ENCODE data around the gene TMCC3.

DNA sequence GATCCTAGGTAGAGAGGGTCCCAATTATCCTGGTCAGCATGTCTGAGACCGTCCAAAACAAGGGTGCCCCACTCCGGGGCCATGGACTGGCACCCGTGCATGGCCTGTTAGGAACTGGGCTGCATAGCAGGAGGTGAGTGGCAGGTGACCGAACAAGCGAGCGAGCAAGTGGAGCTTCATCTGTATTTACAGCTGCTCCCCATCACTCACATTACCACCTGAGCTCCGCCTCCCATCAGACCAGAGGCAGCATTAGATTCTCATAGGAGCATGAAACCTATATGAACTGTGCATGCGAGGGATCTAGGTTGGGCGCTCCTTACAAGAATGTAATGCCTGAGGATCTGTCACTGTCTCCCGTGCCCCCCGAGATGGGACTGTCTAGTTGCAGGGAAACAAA, 44.4 kb upstream of the TMCC3 start:
- TF ChIP-seq CTCF (IDR thresholded peaks at IDR 0.05) (no peak), POLR2A (IDR thresholded peaks at IDR 0.05) (no peak)
